Body of pancreas (tissue), 4 donors: ENCODE data around the gene NKX2-2.

Source experiments
- CTCF ChIP-seq, 7 experiments: fragments of 450-650 bp in 4 of 7; fragments of 200-600 bp in 3 of 7; sonication (generic) in 3 of 7; IDR thresholded peaks; one replicate each; pipeline ENCODE4 v1.5.1; 2016 to 2019; ENCODE audit warnings: antibody characterized with exemption in 7 of 7
- POLR2A ChIP-seq, 3 donors: fragments of 450-650 bp; IDR thresholded peaks; one replicate each; pipeline ENCODE4 v1.6.1; 2016; ENCODE audit warnings: antibody characterized with exemption in 3 of 3, mild to moderate bottlenecking in 2 of 3

GRCh38 chr20:21534453-21534852 is 20.6 kb upstream of the NKX2-2 start:
- TF ChIP-seq CTCF (IDR thresholded peaks at IDR 0.05), result no peak
- no peak for TF ChIP-seq POLR2A (IDR thresholded peaks at IDR 0.05)
